ENCODE results near the gene PRDM16.
"Not testable (repeated sequence)": the region's sequence is repeated elsewhere in the genome, so short reads cannot be mapped to it uniquely, and the experiment has no call there.

The PRDM16 gene

DNA sequence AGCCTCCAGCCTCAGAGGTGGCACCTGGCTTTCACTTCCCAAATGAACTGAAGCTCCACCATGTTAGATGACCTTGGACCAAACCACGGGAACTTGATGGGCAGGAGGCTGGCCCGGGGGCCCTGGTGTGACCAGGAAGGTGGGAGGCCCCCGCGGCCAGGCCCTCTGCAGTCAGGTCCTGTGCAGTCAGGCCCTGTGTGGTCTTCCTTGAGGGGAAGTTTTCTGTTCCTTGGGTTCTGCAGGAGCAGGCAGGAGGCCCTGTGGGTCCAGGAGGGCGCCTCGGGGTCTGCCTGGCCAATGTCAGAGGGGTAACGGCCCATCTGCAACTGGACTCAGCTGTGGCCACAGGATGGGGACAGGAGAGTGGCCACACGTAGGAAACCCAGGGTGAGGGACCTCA lies 13.0 kb downstream of the PRDM16 start:
- no peak for DNase-seq (ENCODE audit: low spot score)

- no peak for DNase-seq (ENCODE audit: low spot score)
Observed at GRCh38 chr1:3082571-3083516, 13.8 kb downstream of the PRDM16 start.

- DNase-seq (ENCODE audit: low spot score): no peak
Observed at GRCh38 chr1:3084154-3084553, 15.2 kb downstream of the PRDM16 start.

- no peak for DNase-seq (ENCODE audit: low spot score)
Observed at GRCh38 chr1:3084726-3085125, 15.7 kb downstream of the PRDM16 start.

GRCh38 chr1:3085721-3086120 lies 16.7 kb downstream of the PRDM16 start:
- DNase-seq (ENCODE audit: low spot score): no peak

GRCh38 chr1:3086272-3086974 lies 17.4 kb downstream of the PRDM16 start:
- no peak for DNase-seq (ENCODE audit: low spot score)

- no peak for DNase-seq (ENCODE audit: low spot score)
Observed at GRCh38 chr1:3087049-3087448, 18.0 kb downstream of the PRDM16 start.

- not testable (repeated sequence) for DNase-seq (ENCODE audit: low spot score)
Observed at GRCh38 chr1:3087946-3088668, 19.1 kb downstream of the PRDM16 start.

- DNase-seq (ENCODE audit: low spot score): no peak
Observed at GRCh38 chr1:3089490-3089889, 20.5 kb downstream of the PRDM16 start.

DNA sequence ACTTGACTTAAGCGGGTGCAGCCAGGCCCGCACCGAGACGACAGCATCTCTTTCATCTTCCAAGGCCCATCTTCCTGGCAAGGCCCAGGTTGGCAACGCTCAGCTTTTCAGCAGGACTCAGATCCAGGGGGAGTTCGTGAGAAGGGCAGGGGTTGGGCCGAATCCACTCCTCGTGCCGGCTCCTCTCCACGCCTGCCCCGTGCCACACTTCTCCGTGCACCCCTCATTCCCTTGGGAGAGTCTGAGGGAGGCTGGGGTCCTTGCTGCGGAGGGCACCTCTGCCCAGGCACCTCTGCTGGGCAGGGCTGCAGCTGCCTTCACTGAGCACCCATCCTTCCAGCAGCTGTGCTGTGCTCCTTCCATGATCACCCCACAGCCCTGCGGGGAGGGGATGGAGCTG lies 22.3 kb downstream of the PRDM16 start:
- DNase-seq (ENCODE audit: low spot score): no peak

DNA sequence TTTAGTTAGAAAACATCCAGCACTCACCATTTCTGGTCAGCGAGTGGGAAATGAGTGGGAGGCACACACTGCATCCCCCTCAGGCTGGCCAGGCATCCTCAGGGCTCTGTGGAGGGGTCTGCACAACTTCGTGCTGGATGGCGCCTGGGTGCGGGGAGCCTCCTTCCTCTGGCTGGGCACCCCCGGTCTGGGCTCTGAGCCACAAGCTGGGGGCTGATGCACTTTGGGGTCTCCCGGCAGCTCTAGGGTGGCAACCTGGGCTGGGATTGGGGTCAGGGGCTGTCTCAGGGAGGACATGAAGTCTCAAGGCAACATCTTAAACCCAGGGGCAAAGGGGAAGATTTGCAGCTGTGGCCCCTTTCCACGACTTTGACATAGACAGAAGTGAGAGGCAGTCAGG lies 23.5 kb downstream of the PRDM16 start:
- DNase-seq (ENCODE audit: low spot score): no peak

- no peak for DNase-seq (ENCODE audit: low spot score)
Observed at GRCh38 chr1:3093898-3094626, 25.1 kb downstream of the PRDM16 start.

DNA sequence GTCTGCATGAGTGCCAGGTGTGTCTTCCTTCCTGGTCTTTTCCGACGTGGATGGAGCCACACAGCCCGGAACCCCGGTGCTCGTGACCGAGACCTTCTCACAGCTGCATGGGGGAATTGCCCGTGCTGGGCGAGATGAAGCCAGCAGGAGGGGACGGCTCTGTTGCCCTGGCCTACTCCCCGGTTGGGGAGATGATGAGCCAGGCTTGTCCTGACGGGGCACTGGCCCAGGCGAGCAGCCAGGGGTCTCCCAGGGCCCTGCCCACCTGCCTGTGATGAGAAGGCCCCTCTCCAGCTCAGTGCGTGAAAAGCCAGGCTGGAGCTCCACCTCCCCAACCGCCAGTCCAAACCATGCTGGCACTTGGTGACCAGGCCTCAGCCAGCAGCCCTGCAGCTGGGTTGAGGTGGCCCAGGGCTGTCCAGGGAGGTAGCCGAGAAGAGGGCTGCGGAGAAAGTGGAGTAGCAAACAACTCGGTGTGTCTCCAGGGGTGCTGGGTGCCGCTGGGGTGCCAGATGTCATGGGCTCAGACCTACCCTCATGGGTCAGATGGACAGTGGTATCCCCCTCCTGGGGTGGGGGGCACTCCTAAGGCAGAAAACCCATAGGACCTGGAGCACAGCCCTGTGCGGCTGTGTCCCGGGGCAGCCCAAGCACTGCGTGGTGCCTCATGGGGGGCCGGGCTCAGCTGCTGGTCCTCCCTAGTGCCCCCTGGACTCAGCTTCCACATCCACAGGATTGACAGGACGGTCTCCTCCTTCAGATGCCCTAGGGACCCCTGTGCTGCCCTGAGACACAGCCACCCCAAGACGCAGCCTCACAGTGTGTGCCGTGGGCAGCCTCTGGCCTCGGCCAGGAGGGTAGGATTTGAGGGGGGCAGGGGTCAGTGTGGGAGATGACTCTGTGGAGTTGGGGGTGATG lies 26.1 kb downstream of the PRDM16 start:
- DNase-seq (ENCODE audit: low spot score): no peak

DNA sequence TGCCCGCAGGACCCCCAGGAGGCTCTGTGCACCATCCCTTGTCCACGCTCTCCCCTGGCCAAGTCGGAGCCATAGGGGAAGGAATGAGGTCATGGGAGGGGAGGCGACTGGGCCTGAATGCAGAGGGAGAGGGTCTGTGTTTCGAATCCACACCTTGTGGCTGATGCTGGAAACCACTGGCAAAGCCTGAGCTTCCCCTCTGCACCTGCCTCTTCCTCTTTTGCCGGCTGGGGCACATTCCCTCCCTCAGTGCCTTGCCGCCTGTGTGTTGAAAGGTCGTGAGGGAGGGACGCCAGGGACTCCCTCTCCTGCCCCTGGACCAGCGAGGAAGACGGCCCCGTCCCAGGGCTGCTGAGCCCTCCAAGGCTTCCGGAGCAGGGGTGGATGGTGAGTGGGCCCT lies 27.3 kb downstream of the PRDM16 start:
- no peak for DNase-seq (ENCODE audit: low spot score)

DNA sequence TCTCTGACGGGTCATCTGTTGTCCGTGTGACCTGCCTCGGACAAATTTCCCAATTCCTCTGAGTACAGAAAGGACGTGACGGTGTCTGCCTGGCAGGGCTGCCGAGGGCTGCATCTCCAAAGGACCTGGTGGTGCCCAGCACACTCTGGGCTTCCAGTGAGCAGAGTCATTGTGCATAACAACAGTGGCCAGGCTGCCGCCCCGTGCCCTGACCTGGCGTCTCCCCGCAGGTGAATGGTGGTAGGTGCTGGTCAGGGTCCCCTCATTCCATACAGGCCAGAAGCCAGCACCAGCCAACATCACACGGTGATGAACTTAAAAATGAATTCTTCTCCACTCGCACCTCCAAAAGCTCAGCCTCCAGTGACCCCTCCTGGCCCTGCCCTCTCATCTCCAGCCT lies 28.2 kb downstream of the PRDM16 start:
- DNase-seq (ENCODE audit: low spot score): no peak

GRCh38 chr1:3097861-3098260 lies 28.9 kb downstream of the PRDM16 start:
- no peak for DNase-seq (ENCODE audit: low spot score)

DNA sequence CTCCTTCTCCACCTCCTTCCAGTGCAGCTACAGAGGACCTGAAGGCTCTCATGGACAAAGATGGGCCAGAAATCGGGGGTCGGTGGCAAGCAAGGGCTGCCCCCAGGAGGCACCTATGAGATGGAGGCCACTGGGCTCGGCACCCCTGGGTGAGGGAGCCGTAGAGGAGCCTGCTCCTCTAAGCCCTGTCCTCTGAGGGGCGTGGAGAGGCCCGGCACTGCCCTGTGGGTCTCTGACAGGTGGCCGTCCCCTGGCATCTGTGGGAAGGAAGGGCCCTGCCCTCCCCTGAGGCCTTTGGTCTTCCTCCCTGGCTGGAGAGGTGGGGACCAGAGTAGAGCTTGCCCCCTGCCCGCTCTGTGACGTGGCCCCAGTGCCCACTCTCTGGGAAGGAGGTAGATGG lies 30.9 kb downstream of the PRDM16 start:
- DNase-seq (ENCODE audit: low spot score): no peak

DNA sequence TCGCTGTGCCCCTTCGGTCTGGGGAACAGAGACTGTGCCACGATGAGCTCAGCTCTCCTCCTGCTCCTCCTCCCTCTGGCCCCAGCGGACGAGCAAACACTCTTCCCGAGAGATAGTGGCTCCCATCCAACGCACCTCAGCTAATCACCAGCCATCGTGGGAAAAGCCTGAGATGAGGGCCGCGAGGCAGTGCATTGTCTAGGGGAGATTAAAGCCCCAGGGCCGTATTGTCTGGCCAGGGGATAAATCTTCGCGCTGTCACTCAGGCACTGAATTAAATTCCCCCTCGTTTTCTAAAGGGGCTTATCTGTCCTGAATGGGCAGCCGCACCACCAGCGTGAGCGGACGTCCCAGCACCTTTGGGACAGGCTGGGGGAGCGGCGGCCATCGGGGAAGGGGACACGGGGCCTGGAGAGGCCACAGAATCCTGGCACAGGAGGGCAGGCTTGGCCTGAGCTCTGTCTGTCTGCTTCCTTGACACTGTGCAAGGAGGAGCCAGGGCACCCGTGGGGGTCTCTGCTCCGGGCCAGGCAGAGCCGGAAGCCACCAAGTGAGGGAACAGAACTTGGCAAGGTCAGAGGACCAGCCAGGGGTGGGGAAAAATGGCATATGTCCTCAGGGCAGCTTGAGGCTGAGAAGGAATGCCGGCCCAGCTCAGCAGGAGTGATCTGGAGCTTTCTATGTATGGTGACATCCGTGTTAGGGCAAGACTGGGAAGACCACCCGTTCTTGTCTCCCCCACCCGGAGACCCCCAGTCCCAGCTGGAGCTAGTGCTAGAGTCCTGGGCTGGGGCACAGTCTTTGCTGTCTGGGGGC lies 32.3 kb downstream of the PRDM16 start:
- DNase-seq (ENCODE audit: low spot score): peak; percentile 37

- no peak for DNase-seq (ENCODE audit: low spot score)
Observed at GRCh38 chr1:3102641-3103040, 33.6 kb downstream of the PRDM16 start.
